Endothelial cell of umbilical vein (primary cell): ENCODE data around the gene CD200R1. TPM values are rescaled to one million over a fixed set of nuclear protein-coding genes. Genes with fewer than 3 reads are reported as not detected.

Experiments used
- BruUV-seq: library from RNA; stranded (reverse); fragments of 400-500 nt; replicated peaks from 2 replicates; lab custom pipeline; 2021; lab: Mats Ljungman, UMichigan
- CTCF ChIA-PET: fragments of 300-600, 350-600 bp; sonication (Branson Sonifier 250); formaldehyde crosslinking; loops from one replicate; lab custom pipeline; 2021; ENCODE audit warnings: antibody characterized with exemption, inconsistent platforms; lab: Charles Lee
- POLR2A ChIA-PET: fragments of 300-600, 350-600 bp; sonication (Branson Sonifier 250); formaldehyde crosslinking; loops from one replicate; lab custom pipeline; 2021; ENCODE audit warnings: antibody characterized with exemption, inconsistent platforms; lab: Charles Lee
- DNase-seq: peaks from one replicate; pipeline ENCODE4 v3.0.0-alpha.2; 2011; ENCODE audit warnings: low read depth, low spot score
- FAIRE-seq: peaks from 2 replicates; lab custom pipeline; 2011; peaks lifted over from hg19 to GRCh38; lab: Jason Lieb, UNC
- H2AFZ ChIP-seq: 2 replicates; pipeline ENCODE4 v1.6.0; 2012; ENCODE audit warnings: low read depth, low read length, control low read depth, inconsistent platforms
- H3K27ac ChIP-seq: 2 replicates; pipeline ENCODE4 v1.5.1; 2011; ENCODE audit warnings: low read depth, mild to moderate bottlenecking, control low read depth, low read length, moderate library complexity; ENCODE audit not compliant: insufficient read depth
- H3K27me3 ChIP-seq, 2 experiments: 2 replicates each; pipeline versions ENCODE4 v1.6.0 to v1.6.1; 2011; ENCODE audit warnings: low read length in 2 of 2, mixed read lengths in 1 of 2; ENCODE audit not compliant: control insufficient read depth in 2 of 2, insufficient read depth in 2 of 2
- H3K36me3 ChIP-seq, 2 experiments: 2 replicates in 1 of 2; 3 replicates in 1 of 2; pipeline ENCODE4 v1.5.1; 2011; ENCODE audit warnings: low read length in 2 of 2, mild to moderate bottlenecking in 1 of 2, moderate library complexity in 1 of 2; ENCODE audit not compliant: control insufficient read depth in 2 of 2, insufficient read depth in 2 of 2; ENCODE audit errors: extremely low read depth in 1 of 2
- H3K4me1 ChIP-seq: 3 replicates; pipeline ENCODE4 v1.5.1; 2011; ENCODE audit warnings: mild to moderate bottlenecking, low read length; ENCODE audit not compliant: control insufficient read depth, insufficient read depth; ENCODE audit errors: extremely low read depth
- H3K4me2 ChIP-seq: 2 replicates; pipeline ENCODE4 v1.6.1; 2011; ENCODE audit warnings: low read length, control low read depth, mixed read lengths; ENCODE audit not compliant: insufficient read depth
- H3K4me3 ChIP-seq, 3 experiments: fragments of 200-600 bp in 1 of 3; sonication (generic), shearing (Covaris generic) in 1 of 3; replicated peaks in 1 of 3; 2 replicates each; pipeline ENCODE4 v1.5.1; 2011 to 2016; ENCODE audit warnings: control low read depth in 3 of 3, low read length in 3 of 3, mild to moderate bottlenecking in 2 of 3, inconsistent platforms in 1 of 3, low read depth in 1 of 3, moderate library complexity in 1 of 3; ENCODE audit not compliant: insufficient read depth in 1 of 3
- H3K79me2 ChIP-seq: 2 replicates; pipeline ENCODE4 v1.6.0; 2012; ENCODE audit warnings: low read length, inconsistent platforms; ENCODE audit not compliant: control insufficient read depth, insufficient read depth
- H3K9ac ChIP-seq: replicated peaks from 2 replicates; pipeline ENCODE3; 2011; ENCODE audit warnings: low read length, control low read depth; ENCODE audit not compliant: insufficient read depth; ENCODE audit errors: extremely low read depth
- H3K9me1 ChIP-seq: replicated peaks from 3 replicates; pipeline ENCODE4 v1.6.0; 2011; ENCODE audit warnings: mild to moderate bottlenecking, low read length; ENCODE audit not compliant: control insufficient read depth, insufficient read depth; ENCODE audit errors: extremely low read depth
- H3K9me3 ChIP-seq: replicated peaks from 2 replicates; pipeline ENCODE4 v1.5.1; 2012; ENCODE audit warnings: low read length, inconsistent platforms; ENCODE audit not compliant: control insufficient read depth, insufficient read depth
- H4K20me1 ChIP-seq: replicated peaks from 2 replicates; pipeline ENCODE3; 2011; ENCODE audit warnings: mild to moderate bottlenecking, low read length; ENCODE audit not compliant: control insufficient read depth, insufficient read depth; ENCODE audit errors: extremely low read depth
- EZH2 ChIP-seq: IDR thresholded peaks from 2 replicates; pipeline ENCODE4 v1.6.1; 2012; ENCODE audit warnings: borderline replicate concordance, low read depth, mild to moderate bottlenecking, moderate library complexity, low read length, inconsistent platforms; ENCODE audit not compliant: severe bottlenecking
- FOS ChIP-seq: IDR thresholded peaks from 2 replicates; pipeline ENCODE4 v1.6.1; 2011; ENCODE audit warnings: mild to moderate bottlenecking, low read length, moderate library complexity, borderline replicate concordance; ENCODE audit not compliant: insufficient read depth
- GATA2 ChIP-seq: IDR thresholded peaks from 2 replicates; pipeline ENCODE4 v1.7.0; 2011; ENCODE audit warnings: low read depth, mild to moderate bottlenecking, moderate library complexity, mixed read lengths, low read length; ENCODE audit not compliant: insufficient read length, insufficient read depth
- JUN ChIP-seq: IDR thresholded peaks from 2 replicates; pipeline ENCODE4 v1.6.1; 2011; ENCODE audit warnings: borderline replicate concordance, low read depth; ENCODE audit not compliant: insufficient read length, insufficient read depth
- MYC ChIP-seq: IDR thresholded peaks from one replicate; pipeline ENCODE4 v1.6.1; 2011; ENCODE audit warnings: mild to moderate bottlenecking, low read depth, low read length
- POLR2A ChIP-seq: IDR thresholded peaks from 2 replicates; pipeline ENCODE4 v1.6.1; 2012; ENCODE audit warnings: low read depth, mild to moderate bottlenecking, control low read depth, low read length
- POLR2AphosphoS5 ChIP-seq: IDR thresholded peaks from 2 replicates; pipeline ENCODE4 v1.6.1; 2012; ENCODE audit warnings: low read depth, mild to moderate bottlenecking, control low read depth, low read length, moderate library complexity; ENCODE audit not compliant: insufficient read depth
- dilution Hi-C: fragments of 300-500 bp; cut with MboI; formaldehyde crosslinking; loops from one replicate; pipeline ENCODE4 v1.15.0; 2019; ENCODE audit warnings: low sequenced_read_pairs; ENCODE audit not compliant: extremely low pct_ligation_motif_present
- intact Hi-C: fragments of 100-400 bp; cut with micrococcal nuclease; formaldehyde crosslinking; loops from one replicate; pipeline ENCODE4 v1.10.0; 2022
- polyA plus RNA-seq, 4 experiments: library from polyadenylated mRNA; depleted of rRNA in 3 of 4; stranded (reverse) in 3 of 4; unstranded in 1 of 4; fragments of >200 nt; gene quantifications; 2 replicates each; pipeline versions ENCODE4 v1.2.1 to v1.2.3, GENCODE V29; 2011 to 2012; ENCODE audit warnings: missing spikeins in 1 of 4
- total RNA-seq: library from RNA; stranded (reverse); gene quantifications from 2 replicates; pipeline ENCODE4 v1.2.3, GENCODE V29; 2021
- TF ChIP-seq, protein P1 (sequence below): IDR thresholded peaks from 2 replicates; pipeline ENCODE4 v1.6.1; 2011; ENCODE audit not compliant: insufficient read depth, insufficient read length
- TF ChIP-seq, protein P2 (sequence below), 2 donors: IDR thresholded peaks; 1 replicate in 1 of 2; 2 replicates in 1 of 2; pipeline ENCODE4 v1.5.1; 2011; ENCODE audit warnings: low read length in 2 of 2, mild to moderate bottlenecking in 2 of 2, moderate library complexity in 2 of 2, control low read depth in 1 of 2, inconsistent platforms in 1 of 2, low read depth in 1 of 2; ENCODE audit not compliant: insufficient read depth in 1 of 2; ENCODE audit errors: extremely low read depth in 1 of 2

The CD200R1 gene
- total and polyA plus RNA-seq, 2 donors (not counting 3 experiments of a cell fraction or from before 2014, with no cell fraction given), result not detected

DNA sequence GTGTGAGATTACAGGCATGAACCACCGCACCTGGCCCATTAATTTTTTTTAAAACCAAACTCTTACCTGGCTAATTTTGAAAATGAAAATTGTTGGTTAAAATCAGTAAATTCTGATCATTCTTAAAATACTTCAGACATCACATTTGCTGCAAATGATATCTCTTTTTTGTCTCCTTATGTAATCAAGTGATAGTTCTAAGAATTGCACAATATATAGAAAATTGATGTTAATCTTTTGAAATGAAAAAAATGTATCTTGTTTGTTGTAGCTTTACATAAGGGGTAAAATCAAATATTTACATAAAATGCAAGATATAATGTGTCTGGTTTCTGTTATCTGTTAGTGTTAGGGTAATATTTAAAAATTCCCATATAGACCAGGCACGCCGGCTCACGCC is 20.9 kb upstream of the CD200R1 start:
- Histone ChIP-seq H3K9ac (no peak overlapping the region), H3K79me2 (peaks cover 16% of the 10 kb centered on the region), H4K20me1 (no peaks in the 10 kb centered on the region), H3K27me3 (no peaks in the 10 kb centered on the region), H2AFZ (no peak overlapping the region), H3K9me3 (no peaks in the 10 kb centered on the region), H3K4me3 (no peak overlapping the region), H3K4me2 (no peak overlapping the region), H3K27ac (no peak overlapping the region), H3K36me3 (peaks cover 0 to 7% of the 10 kb centered on the region in 2 experiments), H3K4me1 (peaks cover 14% of the 10 kb centered on the region), H3K9me1 (no peaks in the 10 kb centered on the region)
- intact Hi-C loops (no loop called here), dilution Hi-C loops (no loop called here)
- no TSS peak for BruUV-seq
- TF ChIP-seq MYC, result no peak
- TF ChIP-seq FOS, result no peak
- no peak for TF ChIP-seq JUN
- TF ChIP-seq, protein P1, sequence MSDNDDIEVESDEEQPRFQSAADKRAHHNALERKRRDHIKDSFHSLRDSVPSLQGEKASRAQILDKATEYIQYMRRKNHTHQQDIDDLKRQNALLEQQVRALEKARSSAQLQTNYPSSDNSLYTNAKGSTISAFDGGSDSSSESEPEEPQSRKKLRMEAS, result no peak
- TF ChIP-seq, protein P2, sequence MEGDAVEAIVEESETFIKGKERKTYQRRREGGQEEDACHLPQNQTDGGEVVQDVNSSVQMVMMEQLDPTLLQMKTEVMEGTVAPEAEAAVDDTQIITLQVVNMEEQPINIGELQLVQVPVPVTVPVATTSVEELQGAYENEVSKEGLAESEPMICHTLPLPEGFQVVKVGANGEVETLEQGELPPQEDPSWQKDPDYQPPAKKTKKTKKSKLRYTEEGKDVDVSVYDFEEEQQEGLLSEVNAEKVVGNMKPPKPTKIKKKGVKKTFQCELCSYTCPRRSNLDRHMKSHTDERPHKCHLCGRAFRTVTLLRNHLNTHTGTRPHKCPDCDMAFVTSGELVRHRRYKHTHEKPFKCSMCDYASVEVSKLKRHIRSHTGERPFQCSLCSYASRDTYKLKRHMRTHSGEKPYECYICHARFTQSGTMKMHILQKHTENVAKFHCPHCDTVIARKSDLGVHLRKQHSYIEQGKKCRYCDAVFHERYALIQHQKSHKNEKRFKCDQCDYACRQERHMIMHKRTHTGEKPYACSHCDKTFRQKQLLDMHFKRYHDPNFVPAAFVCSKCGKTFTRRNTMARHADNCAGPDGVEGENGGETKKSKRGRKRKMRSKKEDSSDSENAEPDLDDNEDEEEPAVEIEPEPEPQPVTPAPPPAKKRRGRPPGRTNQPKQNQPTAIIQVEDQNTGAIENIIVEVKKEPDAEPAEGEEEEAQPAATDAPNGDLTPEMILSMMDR (IDR thresholded peaks at IDR 0.05; ENCODE audit: extremely low read depth in 1 of 2, insufficient read depth in 1 of 2, low read depth in 1 of 2, low read length in 2 of 2), result no peak
- TF ChIP-seq GATA2, result no peak
- TF ChIP-seq POLR2A, result no peak
- TF ChIP-seq POLR2AphosphoS5, result no peak
- no peak for TF ChIP-seq EZH2
- FAIRE-seq (no peak), DNase-seq (no peak)
- CTCF ChIA-PET, result no interaction called here
- POLR2A ChIA-PET, result no interaction called here
